K562 (cell line): ENCODE results near the gene CCDC201. TPM values are rescaled to one million over a fixed set of nuclear protein-coding genes. Genes with fewer than 3 reads are reported as not detected.

Experiments
- ATAC-seq: fragments of 200-7000 bp; cut with Tn5 transposase; 3 replicates; pipeline ENCODE4 v1.9.1; 2020; ENCODE audit warnings: moderate library complexity
- BruUV-seq: library from RNA; stranded (reverse); fragments of 400-500 nt; replicated peaks from 2 replicates; lab custom pipeline; 2021; lab: Mats Ljungman, UMichigan
- CTCF ChIA-PET: fragments of 300-600 bp; formaldehyde crosslinking; extraction: SDS; loops from one replicate; lab custom pipeline; 2021; ENCODE audit warnings: low intra/inter-chr PET ratio; lab: Yijun Ruan, JAX
- POLR2A ChIA-PET: fragments of 300-600, 350-650 bp; sonication (Branson Sonifier 250); formaldehyde crosslinking; extraction: SDS; loops from one replicate; lab custom pipeline; 2021; ENCODE audit warnings: antibody characterized with exemption, inconsistent platforms; lab: Yijun Ruan, JAX
- DNase-seq, 4 experiments: peaks; one replicate each; pipeline versions ENCODE4 v3.0.0 to v3.0.0-alpha.2; 2011 to 2018; ENCODE audit warnings: low spot score in 3 of 4, mixed read lengths in 3 of 4; ENCODE audit errors: extremely low read depth in 1 of 4
- FAIRE-seq: peaks from 2 replicates; lab custom pipeline; 2011; peaks lifted over from hg19 to GRCh38; lab: Jason Lieb, UNC
- H2AFZ ChIP-seq: 2 replicates; pipeline ENCODE4 v1.6.0; 2011; ENCODE audit warnings: low read depth, low read length, control low read depth, inconsistent platforms
- H3K27ac ChIP-seq: fragments of 200-600 bp; 3 replicates; pipeline ENCODE4 v1.8.0; 2011; ENCODE audit warnings: low read depth, mild to moderate bottlenecking, control low read depth, inconsistent platforms, low read length, moderate library complexity, mixed read lengths; ENCODE audit errors: extremely low read depth
- H3K27me3 ChIP-seq, 2 experiments: fragments of 300-600 bp in 1 of 2; 2 replicates in 1 of 2; 3 replicates in 1 of 2; pipeline versions ENCODE4 v1.6.0 to v1.8.0; 2011; ENCODE audit warnings: inconsistent platforms in 2 of 2, low read length in 2 of 2, mild to moderate bottlenecking in 1 of 2, mixed read lengths in 1 of 2, moderate library complexity in 1 of 2; ENCODE audit not compliant: control insufficient read depth in 2 of 2, insufficient read depth in 2 of 2
- H3K36me3 ChIP-seq: fragments of 300-600 bp; 3 replicates; pipeline ENCODE4 v1.8.0; 2011; ENCODE audit warnings: mild to moderate bottlenecking, low read length, inconsistent platforms; ENCODE audit not compliant: control insufficient read depth, insufficient read depth
- H3K4me1 ChIP-seq, 2 experiments: fragments of 200-600 bp in 1 of 2; replicated peaks in 1 of 2; 2 replicates in 1 of 2; 3 replicates in 1 of 2; pipeline versions ENCODE4 v1.5.1 to v1.8.0; 2011; ENCODE audit warnings: inconsistent platforms in 2 of 2, low read length in 2 of 2, mild to moderate bottlenecking in 1 of 2, mixed read lengths in 1 of 2, moderate library complexity in 1 of 2; ENCODE audit not compliant: control insufficient read depth in 2 of 2, insufficient read depth in 2 of 2
- H3K4me2 ChIP-seq: 2 replicates; pipeline ENCODE4 v1.6.1; 2011; ENCODE audit warnings: low read length, control low read depth, inconsistent platforms, mixed read lengths; ENCODE audit not compliant: insufficient read depth
- H3K4me3 ChIP-seq: fragments of 200-600 bp; sonication (generic), shearing (Covaris generic); 2 replicates; pipeline ENCODE4 v1.5.1; 2016; ENCODE audit warnings: control low read depth, inconsistent platforms
- H3K79me2 ChIP-seq: fragments of 200-600 bp; 3 replicates; pipeline ENCODE4 v1.8.0; 2011; ENCODE audit warnings: low read length, inconsistent platforms; ENCODE audit not compliant: control insufficient read depth, insufficient read depth
- H3K9ac ChIP-seq, 2 experiments: 2 replicates each; pipeline versions ENCODE4 v1.6.0 to v1.6.1; 2011; ENCODE audit warnings: low read depth in 2 of 2, low read length in 2 of 2, control low read depth in 1 of 2, inconsistent platforms in 1 of 2, mild to moderate bottlenecking in 1 of 2, mixed read lengths in 1 of 2; ENCODE audit not compliant: insufficient read depth in 1 of 2
- H3K9me1 ChIP-seq: one replicate; pipeline ENCODE4 v1.6.0; 2011; ENCODE audit warnings: inconsistent platforms, mild to moderate bottlenecking, low read length, moderate library complexity; ENCODE audit not compliant: control insufficient read depth, insufficient read depth
- H3K9me3 ChIP-seq: replicated peaks from 2 replicates; pipeline ENCODE4 v1.5.1; 2011; ENCODE audit warnings: low read depth, low read length, inconsistent platforms; ENCODE audit not compliant: control insufficient read depth, insufficient read depth
- H4K20me1 ChIP-seq: replicated peaks from 2 replicates; pipeline ENCODE4 v1.6.1; 2011; ENCODE audit warnings: low read length, inconsistent platforms, mixed read lengths; ENCODE audit not compliant: control insufficient read depth, insufficient read depth
- ESRRB ChIP-seq: fragments of 250-450 bp; sonication (Bioruptor Pico); IDR thresholded peaks from 2 replicates; pipeline ENCODE4 v1.5.0; 2020; ENCODE audit warnings: mild to moderate bottlenecking, moderate library complexity, borderline replicate concordance
- FOS ChIP-seq: IDR thresholded peaks from 3 replicates; pipeline ENCODE4 v1.6.1; 2011; ENCODE audit not compliant: insufficient read length; ENCODE audit errors: extremely low read depth
- FOXM1 ChIP-seq, 2 experiments: fragments of 450-650 bp in 1 of 2; sonication (generic) in 1 of 2; formaldehyde crosslinking in 1 of 2; IDR thresholded peaks; 2 replicates each; pipeline versions ENCODE4 v1.6.1 to v1.9.0; 2017 to 2022; ENCODE audit warnings: low read depth in 2 of 2, mild to moderate bottlenecking in 2 of 2, missing genetic modification reagents in 1 of 2, moderate library complexity in 1 of 2
- STAT5B ChIP-seq: fragments of 250-450 bp; sonication (Bioruptor Pico); IDR thresholded peaks from 2 replicates; pipeline ENCODE4 v1.8.0; 2021; ENCODE audit warnings: mild to moderate bottlenecking, inconsistent platforms
- TRIM28 ChIP-seq: fragments of 450-650 bp; IDR thresholded peaks from 2 replicates; pipeline ENCODE4 v1.6.1; 2017
- WGBS: fragments of 100-300 bp; shearing (Covaris generic); methylation state at CpG from one replicate; pipeline ENCODE4 v1.1.6; 2016; ENCODE audit warnings: low coverage, mixed read lengths; ENCODE audit not compliant: insufficient coverage; ENCODE audit errors: missing lambda C conversion rate; 5-methylcytosine and 5-hydroxymethylcytosine counted together
- in situ Hi-C: fragments of 300-500 bp; cut with MboI; formaldehyde crosslinking; loops from 4 replicates; pipeline ENCODE4 v1.15.0; 2018; ENCODE audit warnings: inconsistent platforms, mixed read lengths
- intact Hi-C: fragments of 100-400 bp; cut with micrococcal nuclease; formaldehyde crosslinking; loops from 2 replicates; pipeline ENCODE4 v1.14.2; 2022
- polyA plus RNA-seq, 8 experiments: library from polyadenylated mRNA; depleted of rRNA in 4 of 8; stranded (reverse) in 5 of 8; unstranded in 3 of 8; fragments of >200 nt; fragmentation: Nextera tagmentation in 2 of 8; fragmentation: Illumina TruSeq in 1 of 8; extraction: Ambion mirVana in 2 of 8; extraction: Trizol in 1 of 8; gene quantifications; 2 replicates each; pipeline versions ENCODE4 v1.2.1 to v1.2.3, GENCODE V29; 2011 to 2014; ENCODE audit warnings: inconsistent platforms in 1 of 8, missing spikeins in 1 of 8
- total RNA-seq, 7 experiments: library from RNA; depleted of rRNA in 6 of 7; stranded (reverse); fragments of >200 nt in 6 of 7; fragmentation: Illumina TruSeq in 2 of 7; extraction: Trizol in 2 of 7; gene quantifications; 2 replicates each; pipeline versions ENCODE4 v1.2.1 to v1.2.3, GENCODE V29; 2011 to 2021; ENCODE audit warnings: low replicate concordance in 1 of 7
- TF ChIP-seq, protein P1 (sequence below): fragments of 250-450 bp; sonication (Bioruptor Pico); IDR thresholded peaks from 2 replicates; pipeline ENCODE4 v1.4.0; 2020
- TF ChIP-seq, protein P2 (sequence below): fragments of 450-650 bp; formaldehyde crosslinking; IDR thresholded peaks from 2 replicates; pipeline ENCODE4 v1.4.0; 2020; ENCODE audit warnings: mild to moderate bottlenecking
- TF ChIP-seq, protein P3 (sequence below): fragments of 450-650 bp; formaldehyde crosslinking; IDR thresholded peaks from 2 replicates; pipeline ENCODE4 v1.4.0; 2022; ENCODE audit warnings: missing genetic modification characterization
- TF ChIP-seq, protein P4 (sequence below): fragments of 250-450 bp; sonication (Bioruptor Pico); IDR thresholded peaks from 2 replicates; pipeline ENCODE4 v1.8.0; 2022; ENCODE audit warnings: inconsistent platforms

CCDC201 gene
- total and polyA plus RNA-seq, 9 of the 15 experiments (the other 6 are each of a cell fraction or from before 2014, with no cell fraction given): not detected

DNA sequence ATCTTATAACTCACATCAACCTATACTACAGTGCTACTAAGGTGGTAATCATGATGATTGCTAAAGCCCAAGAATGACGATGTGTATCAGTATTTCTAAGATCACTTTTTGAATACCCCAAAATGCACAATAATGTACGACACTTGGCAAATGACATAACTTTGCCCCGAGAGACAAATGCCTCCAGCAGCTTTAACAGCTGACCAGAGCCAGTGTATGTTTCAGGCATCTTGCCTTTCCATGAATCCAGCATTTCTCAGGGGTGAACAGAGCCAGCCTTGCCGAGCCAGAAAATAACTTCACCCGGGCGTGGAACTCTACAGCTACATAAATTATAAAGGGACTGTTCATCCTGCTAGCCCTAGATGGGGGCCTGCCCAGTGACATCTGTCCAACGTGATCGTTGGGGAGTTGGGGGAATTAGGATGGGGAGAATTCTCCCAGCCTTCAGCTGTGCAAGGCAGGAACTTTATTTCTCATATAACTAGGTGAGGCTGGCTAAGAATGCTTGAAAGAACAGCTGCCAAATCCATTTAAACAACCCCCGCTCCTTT is 46.4 kb upstream of the CCDC201 start:
- ATAC-seq (no peak), DNase-seq (no peak), FAIRE-seq (no peak)
- intact Hi-C loops (no loop called here), in situ Hi-C loops (no loop called here)
- WGBS: under 1% methylated on average over 9 of the region's 9 CpGs
- H3K9me3 ChIP-seq: no peaks in the 10 kb centered on the region
- no peak overlapping the region for H3K27ac ChIP-seq
- H2AFZ ChIP-seq: no peak overlapping the region
- no TSS peak for BruUV-seq
- no peak overlapping the region for H3K9ac ChIP-seq
- H3K79me2 ChIP-seq: no peaks in the 10 kb centered on the region
- H3K9me1 ChIP-seq: no peaks in the 10 kb centered on the region
- H3K27me3 ChIP-seq: peaks cover 0 to 4% of the 10 kb centered on the region in 2 experiments; a peak in 2 of 5 replicates
- H3K4me3 ChIP-seq: no peak overlapping the region
- no peak overlapping the region for H3K4me2 ChIP-seq
- H3K4me1 ChIP-seq: no peaks in the 10 kb centered on the region
- ChIA-PET CTCF (interaction anchor here (1.9 kb wide), 1 partner anchor 1261 kb away, joined by 5 read pairs; no protein-coding TSS in a partner anchor), POLR2A (interaction anchor here (1.2 kb wide), 1 partner anchor 55 kb away, joined by 3 read pairs; no protein-coding TSS in a partner anchor)
- H3K36me3 ChIP-seq: no peaks in the 10 kb centered on the region
- H4K20me1 ChIP-seq: no peaks in the 10 kb centered on the region
- TF ChIP-seq STAT5B: no peak
- TF ChIP-seq ESRRB: no peak
- no peak for TF ChIP-seq FOS
- TF ChIP-seq, protein P1, sequence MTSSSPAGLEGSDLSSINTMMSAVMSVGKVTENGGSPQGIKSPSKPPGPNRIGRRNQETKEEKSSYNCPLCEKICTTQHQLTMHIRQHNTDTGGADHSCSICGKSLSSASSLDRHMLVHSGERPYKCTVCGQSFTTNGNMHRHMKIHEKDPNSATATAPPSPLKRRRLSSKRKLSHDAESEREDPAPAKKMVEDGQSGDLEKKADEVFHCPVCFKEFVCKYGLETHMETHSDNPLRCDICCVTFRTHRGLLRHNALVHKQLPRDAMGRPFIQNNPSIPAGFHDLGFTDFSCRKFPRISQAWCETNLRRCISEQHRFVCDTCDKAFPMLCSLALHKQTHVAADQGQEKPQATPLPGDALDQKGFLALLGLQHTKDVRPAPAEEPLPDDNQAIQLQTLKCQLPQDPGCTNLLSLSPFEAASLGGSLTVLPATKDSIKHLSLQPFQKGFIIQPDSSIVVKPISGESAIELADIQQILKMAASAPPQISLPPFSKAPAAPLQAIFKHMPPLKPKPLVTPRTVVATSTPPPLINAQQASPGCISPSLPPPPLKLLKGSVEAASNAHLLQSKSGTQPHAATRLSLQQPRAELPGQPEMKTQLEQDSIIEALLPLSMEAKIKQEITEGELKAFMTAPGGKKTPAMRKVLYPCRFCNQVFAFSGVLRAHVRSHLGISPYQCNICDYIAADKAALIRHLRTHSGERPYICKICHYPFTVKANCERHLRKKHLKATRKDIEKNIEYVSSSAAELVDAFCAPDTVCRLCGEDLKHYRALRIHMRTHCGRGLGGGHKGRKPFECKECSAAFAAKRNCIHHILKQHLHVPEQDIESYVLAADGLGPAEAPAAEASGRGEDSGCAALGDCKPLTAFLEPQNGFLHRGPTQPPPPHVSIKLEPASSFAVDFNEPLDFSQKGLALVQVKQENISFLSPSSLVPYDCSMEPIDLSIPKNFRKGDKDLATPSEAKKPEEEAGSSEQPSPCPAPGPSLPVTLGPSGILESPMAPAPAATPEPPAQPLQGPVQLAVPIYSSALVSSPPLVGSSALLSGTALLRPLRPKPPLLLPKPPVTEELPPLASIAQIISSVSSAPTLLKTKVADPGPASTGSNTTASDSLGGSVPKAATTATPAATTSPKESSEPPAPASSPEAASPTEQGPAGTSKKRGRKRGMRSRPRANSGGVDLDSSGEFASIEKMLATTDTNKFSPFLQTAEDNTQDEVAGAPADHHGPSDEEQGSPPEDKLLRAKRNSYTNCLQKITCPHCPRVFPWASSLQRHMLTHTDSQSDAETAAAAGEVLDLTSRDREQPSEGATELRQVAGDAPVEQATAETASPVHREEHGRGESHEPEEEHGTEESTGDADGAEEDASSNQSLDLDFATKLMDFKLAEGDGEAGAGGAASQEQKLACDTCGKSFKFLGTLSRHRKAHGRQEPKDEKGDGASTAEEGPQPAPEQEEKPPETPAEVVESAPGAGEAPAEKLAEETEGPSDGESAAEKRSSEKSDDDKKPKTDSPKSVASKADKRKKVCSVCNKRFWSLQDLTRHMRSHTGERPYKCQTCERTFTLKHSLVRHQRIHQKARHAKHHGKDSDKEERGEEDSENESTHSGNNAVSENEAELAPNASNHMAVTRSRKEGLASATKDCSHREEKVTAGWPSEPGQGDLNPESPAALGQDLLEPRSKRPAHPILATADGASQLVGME (CRISPR knock-in tag): no peak
- TF ChIP-seq FOXM1 (IDR thresholded peaks at IDR 0.05; ENCODE audit: low read depth): no peak
- no peak for TF ChIP-seq FOXM1 (CRISPR knock-in tag; IDR thresholded peaks at IDR 0.05; ENCODE audit: low read depth)
- TF ChIP-seq, protein P2, sequence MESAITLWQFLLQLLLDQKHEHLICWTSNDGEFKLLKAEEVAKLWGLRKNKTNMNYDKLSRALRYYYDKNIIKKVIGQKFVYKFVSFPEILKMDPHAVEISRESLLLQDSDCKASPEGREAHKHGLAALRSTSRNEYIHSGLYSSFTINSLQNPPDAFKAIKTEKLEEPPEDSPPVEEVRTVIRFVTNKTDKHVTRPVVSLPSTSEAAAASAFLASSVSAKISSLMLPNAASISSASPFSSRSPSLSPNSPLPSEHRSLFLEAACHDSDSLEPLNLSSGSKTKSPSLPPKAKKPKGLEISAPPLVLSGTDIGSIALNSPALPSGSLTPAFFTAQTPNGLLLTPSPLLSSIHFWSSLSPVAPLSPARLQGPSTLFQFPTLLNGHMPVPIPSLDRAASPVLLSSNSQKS (CRISPR knock-in tag): no peak
- TF ChIP-seq, protein P3, sequence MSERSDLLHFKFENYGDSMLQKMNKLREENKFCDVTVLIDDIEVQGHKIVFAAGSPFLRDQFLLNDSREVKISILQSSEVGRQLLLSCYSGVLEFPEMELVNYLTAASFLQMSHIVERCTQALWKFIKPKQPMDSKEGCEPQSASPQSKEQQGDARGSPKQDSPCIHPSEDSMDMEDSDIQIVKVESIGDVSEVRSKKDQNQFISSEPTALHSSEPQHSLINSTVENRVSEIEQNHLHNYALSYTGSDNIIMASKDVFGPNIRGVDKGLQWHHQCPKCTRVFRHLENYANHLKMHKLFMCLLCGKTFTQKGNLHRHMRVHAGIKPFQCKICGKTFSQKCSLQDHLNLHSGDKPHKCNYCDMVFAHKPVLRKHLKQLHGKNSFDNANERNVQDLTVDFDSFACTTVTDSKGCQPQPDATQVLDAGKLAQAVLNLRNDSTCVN (CRISPR knock-in tag): no peak
- TF ChIP-seq, protein P4, sequence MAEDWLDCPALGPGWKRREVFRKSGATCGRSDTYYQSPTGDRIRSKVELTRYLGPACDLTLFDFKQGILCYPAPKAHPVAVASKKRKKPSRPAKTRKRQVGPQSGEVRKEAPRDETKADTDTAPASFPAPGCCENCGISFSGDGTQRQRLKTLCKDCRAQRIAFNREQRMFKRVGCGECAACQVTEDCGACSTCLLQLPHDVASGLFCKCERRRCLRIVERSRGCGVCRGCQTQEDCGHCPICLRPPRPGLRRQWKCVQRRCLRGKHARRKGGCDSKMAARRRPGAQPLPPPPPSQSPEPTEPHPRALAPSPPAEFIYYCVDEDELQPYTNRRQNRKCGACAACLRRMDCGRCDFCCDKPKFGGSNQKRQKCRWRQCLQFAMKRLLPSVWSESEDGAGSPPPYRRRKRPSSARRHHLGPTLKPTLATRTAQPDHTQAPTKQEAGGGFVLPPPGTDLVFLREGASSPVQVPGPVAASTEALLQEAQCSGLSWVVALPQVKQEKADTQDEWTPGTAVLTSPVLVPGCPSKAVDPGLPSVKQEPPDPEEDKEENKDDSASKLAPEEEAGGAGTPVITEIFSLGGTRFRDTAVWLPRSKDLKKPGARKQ (CRISPR knock-in tag): no peak
- no peak for TF ChIP-seq TRIM28
